Ishikawa (cell line): Measurements from ENCODE around the gene EYS.

Experiments
- CEBPB ChIP-seq: IDR thresholded peaks from 2 replicates; pipeline ENCODE4 v1.6.1; 2012
- CREB1 ChIP-seq: IDR thresholded peaks from 2 replicates; pipeline ENCODE4 v1.6.1; 2012; ENCODE audit warnings: low read depth
- EGR1 ChIP-seq: IDR thresholded peaks from 2 replicates; pipeline ENCODE4 v1.6.1; 2012
- EP300 ChIP-seq: IDR thresholded peaks from 2 replicates; pipeline ENCODE4 v1.6.1; 2012; ENCODE audit warnings: borderline replicate concordance
- FOXM1 ChIP-seq: IDR thresholded peaks from 2 replicates; pipeline ENCODE4 v1.6.1; 2012; ENCODE audit warnings: low read depth, borderline replicate concordance
- RAD21 ChIP-seq: IDR thresholded peaks from 2 replicates; pipeline ENCODE4 v1.6.1; 2012; ENCODE audit warnings: low read depth
- TAF1 ChIP-seq: IDR thresholded peaks from 2 replicates; pipeline ENCODE4 v1.6.1; 2012; ENCODE audit warnings: low read depth, mild to moderate bottlenecking
- TEAD4 ChIP-seq: IDR thresholded peaks from 2 replicates; pipeline ENCODE4 v1.6.1; 2012
- YY1 ChIP-seq: IDR thresholded peaks from 2 replicates; pipeline ENCODE4 v1.6.1; 2012; ENCODE audit warnings: low read depth
- TF ChIP-seq, protein P1 (sequence below): IDR thresholded peaks from 2 replicates; pipeline ENCODE4 v1.6.1; 2012
- TF ChIP-seq, protein P2 (sequence below): IDR thresholded peaks from 2 replicates; pipeline ENCODE4 v1.6.1; 2012
- TF ChIP-seq, protein P3 (sequence below): IDR thresholded peaks from 2 replicates; pipeline ENCODE4 v1.6.1; 2012; ENCODE audit warnings: low read depth, mild to moderate bottlenecking

DNA sequence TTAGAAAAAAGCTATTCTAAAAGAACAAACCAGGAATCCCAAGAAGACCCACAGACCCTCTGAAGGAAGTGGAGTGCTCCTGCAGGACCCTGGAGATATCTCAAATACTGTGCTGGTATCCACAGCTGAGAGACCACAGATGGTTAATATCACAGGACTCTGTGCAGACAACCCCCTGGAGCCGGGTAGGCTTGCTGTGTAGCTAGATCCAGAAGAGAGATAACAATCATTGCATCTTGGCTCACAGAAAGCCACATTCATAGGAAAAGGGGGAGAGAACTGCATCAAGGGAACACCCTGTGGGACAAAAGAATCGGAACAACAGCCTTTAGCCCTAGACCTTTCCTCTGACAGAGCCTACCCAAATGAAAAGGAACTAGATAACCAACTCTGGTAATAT, 1381.9 kb downstream of the EYS start:
- TF ChIP-seq EGR1 (no peak), YY1 (no peak), EP300 (no peak), TAF1 (no peak), CREB1 (no peak), TEAD4 (no peak), RAD21 (no peak), CEBPB (no peak), FOXM1 (no peak)
- TF ChIP-seq, protein P1, sequence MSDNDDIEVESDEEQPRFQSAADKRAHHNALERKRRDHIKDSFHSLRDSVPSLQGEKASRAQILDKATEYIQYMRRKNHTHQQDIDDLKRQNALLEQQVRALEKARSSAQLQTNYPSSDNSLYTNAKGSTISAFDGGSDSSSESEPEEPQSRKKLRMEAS = no peak
- TF ChIP-seq, protein P2, sequence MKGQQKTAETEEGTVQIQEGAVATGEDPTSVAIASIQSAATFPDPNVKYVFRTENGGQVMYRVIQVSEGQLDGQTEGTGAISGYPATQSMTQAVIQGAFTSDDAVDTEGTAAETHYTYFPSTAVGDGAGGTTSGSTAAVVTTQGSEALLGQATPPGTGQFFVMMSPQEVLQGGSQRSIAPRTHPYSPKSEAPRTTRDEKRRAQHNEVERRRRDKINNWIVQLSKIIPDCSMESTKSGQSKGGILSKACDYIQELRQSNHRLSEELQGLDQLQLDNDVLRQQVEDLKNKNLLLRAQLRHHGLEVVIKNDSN = no peak
- TF ChIP-seq, protein P3, sequence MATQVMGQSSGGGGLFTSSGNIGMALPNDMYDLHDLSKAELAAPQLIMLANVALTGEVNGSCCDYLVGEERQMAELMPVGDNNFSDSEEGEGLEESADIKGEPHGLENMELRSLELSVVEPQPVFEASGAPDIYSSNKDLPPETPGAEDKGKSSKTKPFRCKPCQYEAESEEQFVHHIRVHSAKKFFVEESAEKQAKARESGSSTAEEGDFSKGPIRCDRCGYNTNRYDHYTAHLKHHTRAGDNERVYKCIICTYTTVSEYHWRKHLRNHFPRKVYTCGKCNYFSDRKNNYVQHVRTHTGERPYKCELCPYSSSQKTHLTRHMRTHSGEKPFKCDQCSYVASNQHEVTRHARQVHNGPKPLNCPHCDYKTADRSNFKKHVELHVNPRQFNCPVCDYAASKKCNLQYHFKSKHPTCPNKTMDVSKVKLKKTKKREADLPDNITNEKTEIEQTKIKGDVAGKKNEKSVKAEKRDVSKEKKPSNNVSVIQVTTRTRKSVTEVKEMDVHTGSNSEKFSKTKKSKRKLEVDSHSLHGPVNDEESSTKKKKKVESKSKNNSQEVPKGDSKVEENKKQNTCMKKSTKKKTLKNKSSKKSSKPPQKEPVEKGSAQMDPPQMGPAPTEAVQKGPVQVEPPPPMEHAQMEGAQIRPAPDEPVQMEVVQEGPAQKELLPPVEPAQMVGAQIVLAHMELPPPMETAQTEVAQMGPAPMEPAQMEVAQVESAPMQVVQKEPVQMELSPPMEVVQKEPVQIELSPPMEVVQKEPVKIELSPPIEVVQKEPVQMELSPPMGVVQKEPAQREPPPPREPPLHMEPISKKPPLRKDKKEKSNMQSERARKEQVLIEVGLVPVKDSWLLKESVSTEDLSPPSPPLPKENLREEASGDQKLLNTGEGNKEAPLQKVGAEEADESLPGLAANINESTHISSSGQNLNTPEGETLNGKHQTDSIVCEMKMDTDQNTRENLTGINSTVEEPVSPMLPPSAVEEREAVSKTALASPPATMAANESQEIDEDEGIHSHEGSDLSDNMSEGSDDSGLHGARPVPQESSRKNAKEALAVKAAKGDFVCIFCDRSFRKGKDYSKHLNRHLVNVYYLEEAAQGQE = no peak
